A673 (cell line): ENCODE data around the gene BMPR1A.

ENCODE experiments used
- CTCF ChIP-seq: fragments of 300-800, 200-600 bp; sonication (generic); conservative IDR thresholded peaks from 2 replicates; pipeline ENCODE4 v1.5.1; 2017; ENCODE audit warnings: low read depth, mild to moderate bottlenecking, antibody characterized with exemption, low read length, moderate library complexity, mixed read lengths
- EZH2 ChIP-seq: fragments of 200-600 bp; sonication (generic); IDR thresholded peaks from 2 replicates; pipeline ENCODE4 v1.6.1; 2017; ENCODE audit warnings: borderline replicate concordance, low read depth, mild to moderate bottlenecking, mixed read lengths, antibody characterized with exemption, low read length; ENCODE audit not compliant: poor library complexity, severe bottlenecking

- TF ChIP-seq CTCF (no peak), EZH2 (no peak)
These were observed 14.1 kb downstream of the BMPR1A start for GRCh38 chr10:86770412-86770960.
